Measurements from ENCODE around the gene NRP1. TPM values are rescaled to one million over a fixed set of nuclear protein-coding genes. Genes with fewer than 3 reads are reported as not detected.

Gene NRP1
- polyA plus RNA-seq, 1 of the 3 experiments (the other 2 are of a cell fraction): 129 TPM

DNA sequence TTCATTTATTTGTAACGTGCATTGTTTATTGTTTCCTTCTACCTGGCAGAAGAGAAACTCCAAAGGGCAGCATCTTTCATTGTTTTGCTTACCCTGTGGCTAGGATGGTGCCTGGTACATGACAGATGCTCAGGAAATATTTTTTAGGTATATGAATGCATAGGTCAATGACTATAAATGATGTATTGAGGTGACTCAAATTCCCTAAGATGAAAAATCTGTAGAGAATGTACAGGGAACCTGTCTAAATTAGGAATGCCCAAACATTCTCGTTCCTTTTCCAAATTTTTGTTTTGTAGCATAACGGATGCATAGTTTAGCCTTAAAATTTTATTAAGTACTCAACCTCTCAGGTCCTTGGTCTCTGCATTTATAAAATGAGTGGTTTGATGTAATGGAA lies 71.6 kb downstream of the NRP1 start:
- POLR2A ChIA-PET: no interaction called here
- no peaks in the 10 kb centered on the region for H4K20me1 ChIP-seq (ENCODE audit: insufficient read depth)
- peaks cover 15 to 76% of the 10 kb centered on the region in 2 experiments for H3K36me3 ChIP-seq (replicated peaks in 1 of 2; ENCODE audit: control insufficient read depth in 1 of 2, insufficient read depth in 2 of 2, low read length in 1 of 2)
- TF ChIP-seq RCOR1 (IDR thresholded peaks at IDR 0.05; ENCODE audit: low read length) (no peak), SIN3A (IDR thresholded peaks at IDR 0.05; ENCODE audit: borderline replicate concordance, low read depth, low read length) (no peak), YY1 (IDR thresholded peaks at IDR 0.05; ENCODE audit: low read depth) (no peak), FOSL2 (IDR thresholded peaks at IDR 0.05; ENCODE audit: borderline replicate concordance, low read depth) (0 out of 2 replicates have a peak, but pooled peaks have one; percentile 21), GABPA (IDR thresholded peaks at IDR 0.05; ENCODE audit: low read depth) (no peak), TCF12 (IDR thresholded peaks at IDR 0.05) (no peak)
- TF ChIP-seq, protein P1, sequence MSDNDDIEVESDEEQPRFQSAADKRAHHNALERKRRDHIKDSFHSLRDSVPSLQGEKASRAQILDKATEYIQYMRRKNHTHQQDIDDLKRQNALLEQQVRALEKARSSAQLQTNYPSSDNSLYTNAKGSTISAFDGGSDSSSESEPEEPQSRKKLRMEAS (IDR thresholded peaks at IDR 0.05; ENCODE audit: low read depth): no peak
- H3K4me2 ChIP-seq: peak overlapping the region; percentile 56
- H3K79me2 ChIP-seq (ENCODE audit: insufficient read depth): peaks cover 69% of the 10 kb centered on the region
- H3K9ac ChIP-seq: peak overlapping the region; percentile 60; the same call in 1 of the 2 replicates
- DNase-seq: no peak
- H3K4me1 ChIP-seq (ENCODE audit: control insufficient read depth in 1 of 2, insufficient read depth in 2 of 2, low read depth in 1 of 2, low read length in 1 of 2): peaks cover 3 to 34% of the 10 kb centered on the region in 2 experiments
- no peak overlapping the region for H3K4me3 ChIP-seq (ENCODE audit: low read depth in 2 of 2, low read length in 1 of 2)
- WGBS (ENCODE audit: low lambda C conversion rate): 60% methylated on average over 3 of the region's 3 CpGs
- CTCF ChIA-PET: no interaction called here
- H3F3A ChIP-seq (replicated peaks; ENCODE audit: insufficient read depth): peaks cover 70% of the 10 kb centered on the region
- no peaks in the 10 kb centered on the region for H3K9me2 ChIP-seq
- H3K9me3 ChIP-seq: no peaks in the 10 kb centered on the region
- no peaks in the 10 kb centered on the region for H3K27me3 ChIP-seq (ENCODE audit: insufficient read depth)
- H3K27ac ChIP-seq (ENCODE audit: low read depth in 2 of 2, low read length in 1 of 2): peak overlapping the region; percentile 86 to 97; a peak in 3 of 4 replicates
- no peak overlapping the region for H2AFZ ChIP-seq (ENCODE audit: low read depth)

DNA sequence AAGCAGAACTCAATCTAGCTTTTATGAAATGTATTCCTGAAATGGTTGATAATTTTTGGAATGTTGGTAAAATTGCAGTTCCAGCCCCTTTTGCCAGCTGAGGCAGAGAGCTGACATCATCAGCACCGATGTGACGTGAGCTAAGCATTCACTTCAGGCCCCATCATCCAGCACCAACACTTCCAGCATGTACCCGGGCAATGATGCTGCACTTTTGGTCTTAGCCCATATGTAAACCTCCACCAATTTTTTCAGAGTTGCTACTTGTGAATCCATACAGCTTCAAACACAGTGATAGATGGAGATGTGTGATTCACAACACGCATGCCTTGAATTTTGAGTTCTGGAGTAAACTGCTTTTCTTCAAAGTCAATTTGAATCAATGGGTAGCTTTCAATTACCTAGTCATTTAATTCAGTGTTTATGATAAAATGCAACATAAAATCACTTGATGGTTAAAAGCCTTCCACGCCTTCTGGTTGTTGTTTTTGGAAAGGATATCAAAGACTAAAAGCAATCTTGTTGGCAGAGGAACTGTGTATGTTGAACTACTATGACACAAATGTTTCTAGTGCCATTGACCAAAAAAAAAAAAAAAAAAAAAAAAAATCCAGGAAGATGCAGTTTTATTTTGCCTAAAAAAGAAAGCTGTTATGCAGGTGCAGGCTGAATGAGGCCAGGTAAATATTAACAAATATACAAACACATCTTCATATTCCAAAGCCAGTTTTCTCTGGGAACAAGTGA lies 73.9 kb downstream of the NRP1 start:
- Histone ChIP-seq H3K9me2 (no peaks in the 10 kb centered on the region), H3K27ac (ENCODE audit: low read depth in 2 of 2, low read length in 1 of 2) (peak overlapping the region in 1 of 2 experiments; percentile 97), H3K9ac (no peak overlapping the region), H3K36me3 (replicated peaks in 1 of 2; ENCODE audit: control insufficient read depth in 1 of 2, insufficient read depth in 2 of 2, low read length in 1 of 2) (peaks cover 14 to 78% of the 10 kb centered on the region in 2 experiments), H3K4me2 (no peak overlapping the region), H3K9me3 (no peaks in the 10 kb centered on the region), H3K4me3 (ENCODE audit: low read depth in 2 of 2, low read length in 1 of 2) (no peak overlapping the region), H3K27me3 (ENCODE audit: insufficient read depth) (no peaks in the 10 kb centered on the region), H3F3A (replicated peaks; ENCODE audit: insufficient read depth) (peaks cover 75% of the 10 kb centered on the region), H3K79me2 (ENCODE audit: insufficient read depth) (peaks cover 69% of the 10 kb centered on the region), H3K4me1 (ENCODE audit: control insufficient read depth in 1 of 2, insufficient read depth in 2 of 2, low read depth in 1 of 2, low read length in 1 of 2) (peaks cover 3 to 34% of the 10 kb centered on the region in 2 experiments), H4K20me1 (ENCODE audit: insufficient read depth) (no peaks in the 10 kb centered on the region), H2AFZ (ENCODE audit: low read depth) (no peak overlapping the region)
- peak; percentile 28 for DNase-seq
- WGBS (ENCODE audit: low lambda C conversion rate): 69% methylated on average over 5 of the region's 5 CpGs
- POLR2A ChIA-PET: no interaction called here
- CTCF ChIA-PET: interaction anchor here (0.7 to 2.4 kb wide), 3 partner anchors 15 to 1377 kb away, joined by 3 to 8 read pairs (median 4); no protein-coding TSS in a partner anchor
- TF ChIP-seq, protein P2, sequence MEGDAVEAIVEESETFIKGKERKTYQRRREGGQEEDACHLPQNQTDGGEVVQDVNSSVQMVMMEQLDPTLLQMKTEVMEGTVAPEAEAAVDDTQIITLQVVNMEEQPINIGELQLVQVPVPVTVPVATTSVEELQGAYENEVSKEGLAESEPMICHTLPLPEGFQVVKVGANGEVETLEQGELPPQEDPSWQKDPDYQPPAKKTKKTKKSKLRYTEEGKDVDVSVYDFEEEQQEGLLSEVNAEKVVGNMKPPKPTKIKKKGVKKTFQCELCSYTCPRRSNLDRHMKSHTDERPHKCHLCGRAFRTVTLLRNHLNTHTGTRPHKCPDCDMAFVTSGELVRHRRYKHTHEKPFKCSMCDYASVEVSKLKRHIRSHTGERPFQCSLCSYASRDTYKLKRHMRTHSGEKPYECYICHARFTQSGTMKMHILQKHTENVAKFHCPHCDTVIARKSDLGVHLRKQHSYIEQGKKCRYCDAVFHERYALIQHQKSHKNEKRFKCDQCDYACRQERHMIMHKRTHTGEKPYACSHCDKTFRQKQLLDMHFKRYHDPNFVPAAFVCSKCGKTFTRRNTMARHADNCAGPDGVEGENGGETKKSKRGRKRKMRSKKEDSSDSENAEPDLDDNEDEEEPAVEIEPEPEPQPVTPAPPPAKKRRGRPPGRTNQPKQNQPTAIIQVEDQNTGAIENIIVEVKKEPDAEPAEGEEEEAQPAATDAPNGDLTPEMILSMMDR (IDR thresholded peaks at IDR 0.05): no peak
- TF ChIP-seq ELF1 (IDR thresholded peaks at IDR 0.05) (no peak), POLR2AphosphoS5 (IDR thresholded peaks at IDR 0.05; ENCODE audit: low read depth, low read length) (0 out of 2 replicates have a peak, but pooled peaks have one; percentile 34), GATA2 (CRISPR knock-in tag; IDR thresholded peaks at IDR 0.05) (peak; percentile 25; the same call in 1 of the 2 replicates), MXI1 (IDR thresholded peaks at IDR 0.05; ENCODE audit: low read depth, low read length) (no peak), FOXJ3 (CRISPR knock-in tag; IDR thresholded peaks at IDR 0.05) (no peak), TAF1 (IDR thresholded peaks at IDR 0.05; ENCODE audit: borderline replicate concordance, low read depth, low read length) (no peak), YY1 (IDR thresholded peaks at IDR 0.05; ENCODE audit: low read depth) (no peak), EZH2phosphoT487 (IDR thresholded peaks at IDR 0.05; ENCODE audit: borderline replicate concordance, low read depth) (no peak), RCOR1 (IDR thresholded peaks at IDR 0.05; ENCODE audit: low read length) (peak; percentile 43; the same call in 1 of the 2 replicates), NFIC (IDR thresholded peaks at IDR 0.05; ENCODE audit: borderline replicate concordance) (peak; percentile 37; the same call in 1 of the 2 replicates), RAD21 (IDR thresholded peaks at IDR 0.05; ENCODE audit: low read length) (no peak), TEAD4 (IDR thresholded peaks at IDR 0.05; ENCODE audit: borderline replicate concordance, insufficient read depth) (no peak), TCF12 (IDR thresholded peaks at IDR 0.05) (peak; percentile 41), CHD2 (IDR thresholded peaks at IDR 0.05; ENCODE audit: low read length, partially characterized antibody) (no peak), RFX5 (IDR thresholded peaks at IDR 0.05; ENCODE audit: low read length) (no peak)
- TF ChIP-seq, protein P3, sequence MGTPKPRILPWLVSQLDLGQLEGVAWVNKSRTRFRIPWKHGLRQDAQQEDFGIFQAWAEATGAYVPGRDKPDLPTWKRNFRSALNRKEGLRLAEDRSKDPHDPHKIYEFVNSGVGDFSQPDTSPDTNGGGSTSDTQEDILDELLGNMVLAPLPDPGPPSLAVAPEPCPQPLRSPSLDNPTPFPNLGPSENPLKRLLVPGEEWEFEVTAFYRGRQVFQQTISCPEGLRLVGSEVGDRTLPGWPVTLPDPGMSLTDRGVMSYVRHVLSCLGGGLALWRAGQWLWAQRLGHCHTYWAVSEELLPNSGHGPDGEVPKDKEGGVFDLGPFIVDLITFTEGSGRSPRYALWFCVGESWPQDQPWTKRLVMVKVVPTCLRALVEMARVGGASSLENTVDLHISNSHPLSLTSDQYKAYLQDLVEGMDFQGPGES (IDR thresholded peaks at IDR 0.05; ENCODE audit: low read depth, low read length): no peak
- TF ChIP-seq, protein P4, sequence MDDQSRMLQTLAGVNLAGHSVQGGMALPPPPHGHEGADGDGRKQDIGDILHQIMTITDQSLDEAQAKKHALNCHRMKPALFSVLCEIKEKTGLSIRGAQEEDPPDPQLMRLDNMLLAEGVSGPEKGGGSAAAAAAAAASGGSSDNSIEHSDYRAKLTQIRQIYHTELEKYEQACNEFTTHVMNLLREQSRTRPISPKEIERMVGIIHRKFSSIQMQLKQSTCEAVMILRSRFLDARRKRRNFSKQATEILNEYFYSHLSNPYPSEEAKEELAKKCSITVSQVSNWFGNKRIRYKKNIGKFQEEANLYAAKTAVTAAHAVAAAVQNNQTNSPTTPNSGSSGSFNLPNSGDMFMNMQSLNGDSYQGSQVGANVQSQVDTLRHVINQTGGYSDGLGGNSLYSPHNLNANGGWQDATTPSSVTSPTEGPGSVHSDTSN (IDR thresholded peaks at IDR 0.05): no peak

Data from SK-N-SH (cell line).